Ovary (tissue), 3 donors: Measurements from ENCODE around the gene FA2H.

Experiments
- EP300 ChIP-seq: sonication (generic); formaldehyde crosslinking; IDR thresholded peaks from one replicate; pipeline ENCODE4 v1.6.1; 2017; ENCODE audit warnings: antibody characterized with exemption
- POLR2A ChIP-seq: fragments of 450-650 bp; IDR thresholded peaks from one replicate; pipeline ENCODE4 v1.6.1; 2017; ENCODE audit warnings: antibody characterized with exemption, mild to moderate bottlenecking, moderate library complexity
- TF ChIP-seq, protein P1 (sequence below), 3 donors: fragments of 450-650 bp in 2 of 3; fragments of 200-600 bp in 1 of 3; IDR thresholded peaks; one replicate each; pipeline versions ENCODE4 v1.5.1 to v1.8.0; 2016 to 2022; ENCODE audit warnings: antibody characterized with exemption in 3 of 3, mild to moderate bottlenecking in 1 of 3
- donor health status: DM: no; HTN: no; CAD: no.

GRCh38 chr16:74769586-74770190 is 4.9 kb downstream of the FA2H start:
- TF ChIP-seq, protein P1, sequence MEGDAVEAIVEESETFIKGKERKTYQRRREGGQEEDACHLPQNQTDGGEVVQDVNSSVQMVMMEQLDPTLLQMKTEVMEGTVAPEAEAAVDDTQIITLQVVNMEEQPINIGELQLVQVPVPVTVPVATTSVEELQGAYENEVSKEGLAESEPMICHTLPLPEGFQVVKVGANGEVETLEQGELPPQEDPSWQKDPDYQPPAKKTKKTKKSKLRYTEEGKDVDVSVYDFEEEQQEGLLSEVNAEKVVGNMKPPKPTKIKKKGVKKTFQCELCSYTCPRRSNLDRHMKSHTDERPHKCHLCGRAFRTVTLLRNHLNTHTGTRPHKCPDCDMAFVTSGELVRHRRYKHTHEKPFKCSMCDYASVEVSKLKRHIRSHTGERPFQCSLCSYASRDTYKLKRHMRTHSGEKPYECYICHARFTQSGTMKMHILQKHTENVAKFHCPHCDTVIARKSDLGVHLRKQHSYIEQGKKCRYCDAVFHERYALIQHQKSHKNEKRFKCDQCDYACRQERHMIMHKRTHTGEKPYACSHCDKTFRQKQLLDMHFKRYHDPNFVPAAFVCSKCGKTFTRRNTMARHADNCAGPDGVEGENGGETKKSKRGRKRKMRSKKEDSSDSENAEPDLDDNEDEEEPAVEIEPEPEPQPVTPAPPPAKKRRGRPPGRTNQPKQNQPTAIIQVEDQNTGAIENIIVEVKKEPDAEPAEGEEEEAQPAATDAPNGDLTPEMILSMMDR (IDR thresholded peaks at IDR 0.05), result no peak
- no peak for TF ChIP-seq POLR2A
- no peak for TF ChIP-seq EP300
